GM12878 (cell line): ENCODE measurements around the gene SLC10A1.

Experiments
- CREB1 ChIP-seq: IDR thresholded peaks from 2 replicates; pipeline ENCODE4 v1.6.1; 2012; ENCODE audit warnings: low read depth, mild to moderate bottlenecking, inconsistent platforms
- SMAD1 ChIP-seq: fragments of 450-650 bp; IDR thresholded peaks from 2 replicates; pipeline ENCODE4 v1.6.1; 2018; ENCODE audit warnings: mild to moderate bottlenecking, low read depth; ENCODE audit not compliant: partially characterized antibody
- TF ChIP-seq, protein P1 (sequence below), 3 experiments: IDR thresholded peaks in 2 of 3; conservative IDR thresholded peaks in 1 of 3; 2 replicates each; pipeline ENCODE4 v1.5.1; 2011; ENCODE audit warnings: low read depth in 3 of 3, low read length in 3 of 3, mild to moderate bottlenecking in 3 of 3, control low read depth in 2 of 3, moderate library complexity in 2 of 3, inconsistent platforms in 1 of 3, mixed read lengths in 1 of 3; ENCODE audit not compliant: control insufficient read depth in 2 of 3, insufficient read depth in 1 of 3; ENCODE audit errors: extremely low read depth in 1 of 3

- TF ChIP-seq, protein P1, sequence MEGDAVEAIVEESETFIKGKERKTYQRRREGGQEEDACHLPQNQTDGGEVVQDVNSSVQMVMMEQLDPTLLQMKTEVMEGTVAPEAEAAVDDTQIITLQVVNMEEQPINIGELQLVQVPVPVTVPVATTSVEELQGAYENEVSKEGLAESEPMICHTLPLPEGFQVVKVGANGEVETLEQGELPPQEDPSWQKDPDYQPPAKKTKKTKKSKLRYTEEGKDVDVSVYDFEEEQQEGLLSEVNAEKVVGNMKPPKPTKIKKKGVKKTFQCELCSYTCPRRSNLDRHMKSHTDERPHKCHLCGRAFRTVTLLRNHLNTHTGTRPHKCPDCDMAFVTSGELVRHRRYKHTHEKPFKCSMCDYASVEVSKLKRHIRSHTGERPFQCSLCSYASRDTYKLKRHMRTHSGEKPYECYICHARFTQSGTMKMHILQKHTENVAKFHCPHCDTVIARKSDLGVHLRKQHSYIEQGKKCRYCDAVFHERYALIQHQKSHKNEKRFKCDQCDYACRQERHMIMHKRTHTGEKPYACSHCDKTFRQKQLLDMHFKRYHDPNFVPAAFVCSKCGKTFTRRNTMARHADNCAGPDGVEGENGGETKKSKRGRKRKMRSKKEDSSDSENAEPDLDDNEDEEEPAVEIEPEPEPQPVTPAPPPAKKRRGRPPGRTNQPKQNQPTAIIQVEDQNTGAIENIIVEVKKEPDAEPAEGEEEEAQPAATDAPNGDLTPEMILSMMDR (IDR thresholded peaks at IDR 0.05 in 2 of 3, conservative IDR thresholded peaks at IDR 0.05 in 1 of 3; ENCODE audit: control insufficient read depth in 2 of 3, extremely low read depth in 1 of 3, insufficient read depth in 1 of 3, low read depth in 3 of 3, low read length in 3 of 3): no peak
- TF ChIP-seq CREB1 (no peak), SMAD1 (no peak)
Measured at GRCh38 chr14:69839661-69840060, 42.6 kb upstream of the SLC10A1 start.
